ENCODE results near the gene CRISP2. TPM values are rescaled to one million over a fixed set of nuclear protein-coding genes. Genes with fewer than 3 reads are reported as not detected.

Gene CRISP2
- total RNA-seq, 1 experiment from 2014 or later: not detected

DNA sequence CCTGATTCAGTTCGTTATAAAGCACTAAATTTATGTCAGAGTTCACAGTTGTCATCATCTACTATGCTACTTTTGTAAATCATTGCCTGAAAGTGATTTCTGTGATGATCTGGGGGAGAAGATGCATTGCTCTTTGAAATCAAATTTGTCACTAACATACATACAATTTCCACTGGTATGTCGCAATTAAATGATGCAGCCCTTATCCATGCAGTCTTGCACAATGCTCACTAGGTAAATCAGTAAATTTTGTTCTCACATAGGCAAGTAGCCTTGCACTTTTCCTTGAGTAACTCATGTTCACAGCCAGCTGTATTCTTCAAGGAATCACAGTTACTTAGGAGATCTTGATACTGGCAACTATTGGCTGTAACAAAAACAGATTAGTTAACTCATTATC, 20.8 kb downstream of the CRISP2 start:
- ChIA-PET POLR2A (ENCODE audit: unreplicated experiment) (no interaction called here), CTCF (no interaction called here)
- Histone ChIP-seq H3K9me2 (ENCODE audit: insufficient read depth) (no peaks in the 10 kb centered on the region; the same call in 1 of the 2 replicates), H3K27me3 (ENCODE audit: insufficient read depth, low read depth) (no peaks in the 10 kb centered on the region), H3F3A (ENCODE audit: insufficient read depth, low read depth) (no peaks in the 10 kb centered on the region), H3K4me1 (replicated peaks; ENCODE audit: insufficient read depth) (no peaks in the 10 kb centered on the region), H3K27ac (no peak overlapping the region), H3K9me3 (ENCODE audit: insufficient read depth, low read depth) (peaks cover 4% of the 10 kb centered on the region; the same call in 1 of the 2 replicates), H3K36me3 (ENCODE audit: low read depth) (no peaks in the 10 kb centered on the region), H3K4me3 (no peak overlapping the region), H3K79me2 (ENCODE audit: low read depth) (no peaks in the 10 kb centered on the region), H3K4me2 (no peak overlapping the region), H2AFZ (no peak overlapping the region), H4K20me1 (ENCODE audit: insufficient read depth) (no peaks in the 10 kb centered on the region)
- TF ChIP-seq, protein P1, sequence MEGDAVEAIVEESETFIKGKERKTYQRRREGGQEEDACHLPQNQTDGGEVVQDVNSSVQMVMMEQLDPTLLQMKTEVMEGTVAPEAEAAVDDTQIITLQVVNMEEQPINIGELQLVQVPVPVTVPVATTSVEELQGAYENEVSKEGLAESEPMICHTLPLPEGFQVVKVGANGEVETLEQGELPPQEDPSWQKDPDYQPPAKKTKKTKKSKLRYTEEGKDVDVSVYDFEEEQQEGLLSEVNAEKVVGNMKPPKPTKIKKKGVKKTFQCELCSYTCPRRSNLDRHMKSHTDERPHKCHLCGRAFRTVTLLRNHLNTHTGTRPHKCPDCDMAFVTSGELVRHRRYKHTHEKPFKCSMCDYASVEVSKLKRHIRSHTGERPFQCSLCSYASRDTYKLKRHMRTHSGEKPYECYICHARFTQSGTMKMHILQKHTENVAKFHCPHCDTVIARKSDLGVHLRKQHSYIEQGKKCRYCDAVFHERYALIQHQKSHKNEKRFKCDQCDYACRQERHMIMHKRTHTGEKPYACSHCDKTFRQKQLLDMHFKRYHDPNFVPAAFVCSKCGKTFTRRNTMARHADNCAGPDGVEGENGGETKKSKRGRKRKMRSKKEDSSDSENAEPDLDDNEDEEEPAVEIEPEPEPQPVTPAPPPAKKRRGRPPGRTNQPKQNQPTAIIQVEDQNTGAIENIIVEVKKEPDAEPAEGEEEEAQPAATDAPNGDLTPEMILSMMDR (conservative IDR thresholded peaks at IDR 0.05): no peak
- no peak for TF ChIP-seq EZH2 (IDR thresholded peaks at IDR 0.05; ENCODE audit: low read depth)
- BruUV-seq (replicated peaks): no TSS peak
- intact Hi-C loops (cut with micrococcal nuclease; ENCODE audit: unreplicated experiment): no loop called here
- no peak for DNase-seq

DNA sequence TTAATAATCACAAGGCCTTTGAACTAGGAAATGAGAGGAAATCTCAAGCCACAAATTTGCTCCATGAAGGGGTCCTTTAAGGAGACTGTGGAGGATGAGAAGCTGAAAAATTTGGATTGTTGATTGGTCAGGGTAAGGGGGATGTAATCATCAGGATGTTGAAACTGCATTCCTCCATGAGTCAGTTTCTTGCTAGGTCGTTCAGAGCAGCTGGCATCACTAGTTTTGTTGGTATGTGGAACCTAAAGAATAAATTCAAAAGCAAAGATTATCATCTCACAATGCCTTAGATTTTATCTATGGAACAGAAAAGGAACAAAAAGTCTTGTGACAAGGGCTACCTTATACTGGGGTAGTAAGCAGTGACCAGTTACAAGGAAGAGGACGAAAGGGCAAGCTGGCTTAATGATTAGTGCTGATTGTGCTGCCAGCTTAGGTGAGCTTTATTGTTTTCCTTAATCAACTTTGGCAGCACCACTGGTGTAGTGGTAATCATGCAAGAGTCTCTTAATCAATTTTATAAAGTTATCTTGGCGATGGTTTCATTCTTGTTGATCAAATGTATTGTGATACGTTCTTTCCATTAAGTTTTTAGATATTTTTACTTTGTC, 36.6 kb downstream of the CRISP2 start:
- CTCF ChIA-PET: interaction anchor here (1.0 kb wide), 1 partner anchor 144 kb away, joined by 4 read pairs; no protein-coding TSS in a partner anchor
- no peak for TF ChIP-seq EZH2 (IDR thresholded peaks at IDR 0.05; ENCODE audit: low read depth)
- TF ChIP-seq, protein P1 (conservative IDR thresholded peaks at IDR 0.05): no peak
- no TSS peak for BruUV-seq (replicated peaks)
- Histone ChIP-seq H3F3A (ENCODE audit: insufficient read depth, low read depth) (peaks cover 7% of the 10 kb centered on the region; the same call in 1 of the 2 replicates), H3K27ac (no peak overlapping the region), H3K4me1 (replicated peaks; ENCODE audit: insufficient read depth) (peaks cover 11% of the 10 kb centered on the region; the same call in 1 of the 2 replicates), H3K9me3 (ENCODE audit: insufficient read depth, low read depth) (no peaks in the 10 kb centered on the region), H4K20me1 (ENCODE audit: insufficient read depth) (no peaks in the 10 kb centered on the region), H3K79me2 (ENCODE audit: low read depth) (no peaks in the 10 kb centered on the region), H3K36me3 (ENCODE audit: low read depth) (no peaks in the 10 kb centered on the region), H3K27me3 (ENCODE audit: insufficient read depth, low read depth) (no peaks in the 10 kb centered on the region), H2AFZ (no peak overlapping the region), H3K4me3 (no peak overlapping the region), H3K9me2 (ENCODE audit: insufficient read depth) (no peaks in the 10 kb centered on the region), H3K4me2 (0 out of 2 replicates have a peak overlapping the region, but pooled peaks have one; percentile 17)
- POLR2A ChIA-PET (ENCODE audit: unreplicated experiment): interaction anchor here (0.6 kb wide), 1 partner anchor 21 kb away, joined by 4 read pairs; no protein-coding TSS in a partner anchor
- peak; percentile 25 to 72 for DNase-seq
- intact Hi-C loops (cut with micrococcal nuclease; ENCODE audit: unreplicated experiment): loop anchor here (1.0 to 5.0 kb wide), 2 partner anchors 8 to 66 kb away; partner anchors contain the start of gene CRISP3

DNA sequence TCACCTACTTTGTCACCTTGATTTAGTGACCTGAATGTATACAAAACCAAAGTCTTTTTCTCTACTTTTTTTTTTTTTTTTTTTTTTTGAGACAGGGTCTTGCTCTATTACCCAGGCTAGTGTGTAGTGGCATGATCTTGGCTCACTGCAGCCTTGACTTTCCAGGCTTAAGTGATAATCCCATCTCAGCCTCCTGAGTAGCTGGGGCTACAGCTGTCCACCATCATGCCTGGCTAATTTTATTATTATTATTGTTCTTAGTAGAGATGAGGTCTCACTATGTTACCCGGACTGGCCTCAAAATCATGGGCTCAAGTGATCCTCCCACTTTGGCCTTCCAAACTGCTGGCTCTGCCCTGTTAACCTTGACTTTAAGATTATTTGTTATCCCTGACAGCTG, 37.5 kb downstream of the CRISP2 start:
- TF ChIP-seq, protein P1 (conservative IDR thresholded peaks at IDR 0.05): no peak
- no peak for TF ChIP-seq EZH2 (IDR thresholded peaks at IDR 0.05; ENCODE audit: low read depth)
- ChIA-PET POLR2A (ENCODE audit: unreplicated experiment) (no interaction called here), CTCF (no interaction called here)
- peaks cover 11% of the 10 kb centered on the region; the same call in 1 of the 2 replicates for H3K4me1 ChIP-seq (replicated peaks; ENCODE audit: insufficient read depth)
- no peaks in the 10 kb centered on the region for H3K79me2 ChIP-seq (ENCODE audit: low read depth)
- intact Hi-C loops (cut with micrococcal nuclease; ENCODE audit: unreplicated experiment): loop anchor here (1.0 to 5.0 kb wide), 2 partner anchors 8 to 66 kb away; partner anchors contain the start of gene CRISP3
- H4K20me1 ChIP-seq (ENCODE audit: insufficient read depth): no peaks in the 10 kb centered on the region
- DNase-seq: no peak
- H3K4me2 ChIP-seq: no peak overlapping the region
- H3K9me3 ChIP-seq (ENCODE audit: insufficient read depth, low read depth): no peaks in the 10 kb centered on the region
- no peak overlapping the region for H3K27ac ChIP-seq
- H3K4me3 ChIP-seq: no peak overlapping the region
- peaks cover 7% of the 10 kb centered on the region; the same call in 1 of the 2 replicates for H3F3A ChIP-seq (ENCODE audit: insufficient read depth, low read depth)
- no peaks in the 10 kb centered on the region for H3K27me3 ChIP-seq (ENCODE audit: insufficient read depth, low read depth)
- BruUV-seq (replicated peaks): no TSS peak
- H3K36me3 ChIP-seq (ENCODE audit: low read depth): no peaks in the 10 kb centered on the region
- no peak overlapping the region for H2AFZ ChIP-seq
- H3K9me2 ChIP-seq (ENCODE audit: insufficient read depth): no peaks in the 10 kb centered on the region

All from PC-9 (cell line).